ENCODE results near the gene RGMA.

The RGMA gene

DNA sequence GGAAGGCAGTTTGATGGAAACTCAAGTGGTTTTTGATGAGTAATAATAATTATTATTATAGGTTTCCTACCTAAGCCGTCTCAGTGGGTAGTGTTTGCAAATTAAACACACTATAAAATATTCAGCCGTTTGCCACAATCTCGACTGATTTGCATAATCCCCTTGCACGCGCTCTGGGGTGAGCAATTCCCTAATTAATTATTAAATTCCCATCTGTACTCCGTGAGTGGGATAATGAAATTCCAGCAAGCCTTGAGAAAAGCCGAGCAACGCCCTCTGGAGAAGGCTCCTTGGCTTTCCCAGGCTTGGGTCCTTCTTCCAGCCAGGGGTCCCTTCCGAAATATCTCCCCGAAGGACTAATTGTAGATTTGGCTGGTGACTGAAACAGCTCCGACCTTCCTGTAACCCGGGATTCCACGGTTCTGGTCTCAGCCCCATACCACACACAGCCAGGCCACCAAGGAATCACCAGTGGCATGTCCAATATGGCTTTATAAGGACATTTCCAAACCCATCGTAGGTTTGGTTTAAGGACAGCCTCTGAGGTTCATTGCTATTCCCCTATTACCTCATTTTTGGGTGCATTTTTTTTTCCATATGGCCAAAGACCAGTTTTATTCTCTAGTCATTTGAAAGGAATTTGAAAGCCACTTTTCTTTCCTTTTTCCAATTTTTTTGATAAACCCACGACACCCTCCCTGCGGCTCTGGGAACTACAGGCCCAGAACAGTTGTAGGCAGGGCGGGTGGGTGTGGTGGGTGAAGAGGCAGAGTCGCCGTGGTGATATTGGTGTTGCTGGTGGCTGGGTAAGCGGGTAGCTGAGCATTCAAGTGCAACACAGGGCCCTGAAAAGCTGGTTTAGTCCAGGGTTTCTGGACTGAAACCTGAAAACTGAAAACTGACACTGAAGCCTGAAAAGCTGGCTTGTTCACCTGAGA is 33.2 kb upstream of the RGMA start:
- H3K36me3 ChIP-seq (ENCODE audit: control insufficient read depth, insufficient read depth, low read length): no peaks in the 10 kb centered on the region
- H3K27me3 ChIP-seq (replicated peaks; ENCODE audit: control insufficient read depth, insufficient read depth, low read length): no peaks in the 10 kb centered on the region
- H3K4me3 ChIP-seq (replicated peaks; ENCODE audit: low read depth, low read length): no peak overlapping the region
- DNase-seq (ENCODE audit: extremely low read depth, insufficient read length): no peak
- no peak for TF ChIP-seq CTCF (IDR thresholded peaks at IDR 0.05; ENCODE audit: insufficient read depth, low read length, poor library complexity, severe bottlenecking)

- Histone ChIP-seq H3K36me3 (ENCODE audit: control insufficient read depth, insufficient read depth, low read length) (no peaks in the 10 kb centered on the region), H3K4me3 (replicated peaks; ENCODE audit: low read depth, low read length) (no peak overlapping the region), H3K27me3 (replicated peaks; ENCODE audit: control insufficient read depth, insufficient read depth, low read length) (no peaks in the 10 kb centered on the region)
- no peak for DNase-seq (ENCODE audit: extremely low read depth, insufficient read length)
- TF ChIP-seq CTCF (IDR thresholded peaks at IDR 0.05; ENCODE audit: insufficient read depth, low read length, poor library complexity, severe bottlenecking): no peak
Measured at GRCh38 chr15:93121107-93121506, 32.1 kb upstream of the RGMA start.

GRCh38 chr15:93118904-93119303 is 29.9 kb upstream of the RGMA start:
- no peaks in the 10 kb centered on the region for H3K27me3 ChIP-seq (replicated peaks; ENCODE audit: control insufficient read depth, insufficient read depth, low read length)
- no peak overlapping the region for H3K4me3 ChIP-seq (replicated peaks; ENCODE audit: low read depth, low read length)
- TF ChIP-seq CTCF (IDR thresholded peaks at IDR 0.05; ENCODE audit: insufficient read depth, low read length, poor library complexity, severe bottlenecking): no peak
- DNase-seq (ENCODE audit: extremely low read depth, insufficient read length): no peak
- H3K36me3 ChIP-seq (ENCODE audit: control insufficient read depth, insufficient read depth, low read length): no peaks in the 10 kb centered on the region

GRCh38 chr15:93111451-93111850 is 22.4 kb upstream of the RGMA start:
- H3K36me3 ChIP-seq (ENCODE audit: control insufficient read depth, insufficient read depth, low read length): no peaks in the 10 kb centered on the region
- TF ChIP-seq CTCF (IDR thresholded peaks at IDR 0.05; ENCODE audit: insufficient read depth, low read length, poor library complexity, severe bottlenecking): no peak
- H3K27me3 ChIP-seq (replicated peaks; ENCODE audit: control insufficient read depth, insufficient read depth, low read length): no peaks in the 10 kb centered on the region
- DNase-seq (ENCODE audit: extremely low read depth, insufficient read length): no peak
- no peak overlapping the region for H3K4me3 ChIP-seq (replicated peaks; ENCODE audit: low read depth, low read length)

DNA sequence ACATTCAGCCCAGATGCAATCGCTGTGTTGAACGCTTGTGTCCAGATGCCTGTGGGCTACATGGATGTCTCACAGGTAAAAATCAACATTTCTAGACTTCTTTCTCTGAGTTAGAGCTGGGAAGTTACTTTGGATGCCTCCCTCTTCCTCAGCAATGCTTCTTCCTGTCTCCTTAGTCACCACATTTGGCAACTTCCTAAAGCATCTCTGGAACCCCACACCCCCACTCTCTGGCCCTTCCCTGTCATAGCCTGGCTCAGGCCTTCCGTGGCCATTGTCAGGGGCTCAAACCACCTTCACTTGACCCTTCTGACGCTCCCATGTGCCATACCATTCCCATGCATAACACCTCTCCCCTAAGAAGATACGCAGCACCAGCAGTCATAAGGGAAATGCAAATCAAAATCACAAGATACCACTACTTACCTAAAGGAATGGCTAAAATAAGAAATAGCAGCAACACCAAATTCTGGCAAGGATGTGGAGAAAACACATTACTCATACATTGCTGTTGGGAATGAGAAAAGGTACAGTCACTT is 21.6 kb upstream of the RGMA start:
- no peaks in the 10 kb centered on the region for H3K27me3 ChIP-seq (replicated peaks; ENCODE audit: control insufficient read depth, insufficient read depth, low read length)
- H3K4me3 ChIP-seq (replicated peaks; ENCODE audit: low read depth, low read length): no peak overlapping the region
- no peak for TF ChIP-seq CTCF (IDR thresholded peaks at IDR 0.05; ENCODE audit: insufficient read depth, low read length, poor library complexity, severe bottlenecking)
- DNase-seq (ENCODE audit: extremely low read depth, insufficient read length): no peak
- no peaks in the 10 kb centered on the region for H3K36me3 ChIP-seq (ENCODE audit: control insufficient read depth, insufficient read depth, low read length)
